Measurements from ENCODE around the gene IFFO2.

GRCh38 chr1:18948048-18948912 lies 8.2 kb downstream of the IFFO2 start:
- TF ChIP-seq CTCF (IDR thresholded peaks at IDR 0.05), result no peak
- no peak for TF ChIP-seq POLR2A (IDR thresholded peaks at IDR 0.05)
